Peyer's patch (tissue), 4 donors: ENCODE results near the gene PDE4B.

Experiments
- CTCF ChIP-seq, 6 experiments: fragments of 450-650 bp in 4 of 6; fragments of 200-600 bp in 2 of 6; sonication (generic) in 1 of 6; IDR thresholded peaks; one replicate each; pipeline ENCODE4 v1.5.1; 2017 to 2019; ENCODE audit warnings: antibody characterized with exemption in 6 of 6, mild to moderate bottlenecking in 3 of 6, moderate library complexity in 1 of 6
- POLR2A ChIP-seq, 2 donors: fragments of 450-650 bp; IDR thresholded peaks; one replicate each; pipeline ENCODE4 v1.5.1; 2017; ENCODE audit warnings: antibody characterized with exemption in 2 of 2, mild to moderate bottlenecking in 2 of 2, moderate library complexity in 2 of 2

GRCh38 chr1:66413838-66414175, 621.1 kb downstream of the PDE4B start:
- no peak for TF ChIP-seq CTCF (IDR thresholded peaks at IDR 0.05)
- TF ChIP-seq POLR2A (IDR thresholded peaks at IDR 0.05), result no peak
